ENCODE measurements around the gene MMGT1.
"Not testable (repeated sequence)": the region's sequence is repeated elsewhere in the genome, so short reads cannot be mapped to it uniquely, and the experiment has no call there.

The MMGT1 gene

DNA sequence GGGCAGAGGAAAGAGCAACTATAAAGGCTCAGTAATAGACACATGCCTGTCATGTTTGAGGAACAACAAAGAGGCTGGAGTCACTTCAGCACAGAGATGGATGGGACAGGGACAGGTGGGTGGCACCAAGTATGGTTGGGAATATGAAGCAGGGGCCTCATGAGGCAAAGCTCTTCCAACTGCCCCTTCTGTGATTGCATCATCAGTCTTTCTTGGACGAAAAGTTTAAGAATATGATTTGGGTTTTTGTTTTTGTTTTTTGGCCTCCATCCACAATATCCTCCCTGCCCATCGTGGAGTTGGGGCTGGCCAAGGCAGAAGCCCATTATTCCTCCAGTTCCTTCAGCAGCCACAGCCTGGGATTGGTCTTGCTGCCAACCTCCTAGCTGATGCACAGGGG, 45.9 kb downstream of the MMGT1 start:
- DNase-seq (ENCODE audit: low spot score), result no peak

DNA sequence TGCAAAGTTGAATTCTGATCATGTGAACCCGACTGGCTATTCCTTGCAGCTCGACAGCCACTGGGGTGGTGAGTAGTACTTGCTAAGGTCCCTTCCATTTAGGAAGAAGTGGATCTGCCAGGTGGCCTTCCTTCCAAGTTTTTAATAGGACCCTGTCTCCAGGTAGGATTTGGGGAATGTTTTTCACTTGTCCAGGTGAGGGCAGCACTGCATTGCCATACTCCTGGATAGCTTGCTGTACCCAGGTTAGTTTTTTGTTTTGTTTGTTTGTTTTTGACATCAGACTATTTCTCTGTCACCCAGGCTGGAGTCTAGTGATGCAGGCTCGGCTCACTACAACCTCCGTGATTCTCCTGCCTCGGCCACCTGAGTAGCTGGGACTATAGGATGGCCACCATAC, 50.4 kb downstream of the MMGT1 start:
- no peak for DNase-seq (ENCODE audit: low spot score)

DNA sequence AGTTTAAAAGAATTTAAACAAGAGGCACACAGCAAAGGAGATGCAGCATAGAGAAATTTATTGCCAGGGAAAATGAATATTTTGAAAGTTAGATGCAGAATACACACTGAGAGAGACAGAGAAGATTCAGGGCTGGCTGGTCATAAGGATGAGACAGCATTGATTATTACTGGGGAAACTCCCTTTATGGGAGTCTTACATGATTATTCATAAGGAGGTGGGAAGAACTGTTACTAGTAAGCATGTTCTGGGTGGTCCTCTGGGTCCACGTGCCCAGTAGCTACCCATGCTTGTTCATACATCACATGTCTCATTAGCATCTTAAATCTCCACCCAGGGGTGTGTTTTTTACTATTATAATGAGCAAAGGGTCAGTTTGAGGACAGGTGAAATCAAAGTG, 53.3 kb downstream of the MMGT1 start:
- DNase-seq (ENCODE audit: low spot score), result not testable (repeated sequence)

- DNase-seq (ENCODE audit: low spot score), result no peak
These were observed 59.4 kb downstream of the MMGT1 start for GRCh38 chrX:135914404-135914803.
